ENCODE results near the gene ILKAP. TPM values are rescaled to one million over a fixed set of nuclear protein-coding genes. Genes with fewer than 3 reads are reported as not detected.

ILKAP gene
- total RNA-seq, 1 experiment from 2014 or later, result 19.5 TPM

GRCh38 chr2:238137885-238138284 is 65.6 kb downstream of the ILKAP start:
- no peak for DNase-seq (ENCODE audit: low read depth)

DNA sequence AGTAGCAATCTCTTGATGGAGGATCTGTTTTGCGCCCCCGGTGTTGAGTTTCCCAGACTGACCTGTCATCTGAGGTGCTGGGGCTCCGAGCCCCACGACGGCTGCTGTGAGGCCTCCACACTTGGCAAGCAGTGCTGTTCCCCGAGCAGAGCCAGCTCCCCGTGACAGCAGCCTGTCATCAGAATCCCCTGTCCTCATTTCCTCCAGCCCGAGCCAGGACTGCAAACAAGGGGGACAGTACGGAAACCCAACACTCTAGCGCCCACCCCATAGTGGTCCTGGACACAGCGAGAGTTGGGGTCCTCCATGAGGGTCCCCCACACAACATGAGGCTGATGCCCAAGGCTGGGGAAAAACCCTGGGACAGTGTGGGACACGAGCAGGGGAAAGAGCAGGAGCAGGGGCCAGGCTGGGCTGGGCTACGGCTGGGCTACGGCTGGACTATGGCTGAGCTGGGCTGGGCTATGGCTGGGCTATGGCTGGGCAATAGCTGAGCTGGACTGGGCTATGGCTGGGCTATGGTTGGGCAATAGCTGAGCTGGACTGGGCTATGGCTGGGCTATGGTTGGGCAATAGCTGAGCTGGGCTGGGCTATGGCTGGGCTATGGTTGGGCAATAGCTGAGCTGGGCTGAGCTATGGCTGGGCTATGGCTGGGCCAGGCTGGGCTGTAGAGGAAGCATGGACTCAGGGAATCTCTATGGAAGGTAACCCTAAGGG is 66.5 kb downstream of the ILKAP start:
- DNase-seq (ENCODE audit: low read depth), result peak; percentile 34

DNA sequence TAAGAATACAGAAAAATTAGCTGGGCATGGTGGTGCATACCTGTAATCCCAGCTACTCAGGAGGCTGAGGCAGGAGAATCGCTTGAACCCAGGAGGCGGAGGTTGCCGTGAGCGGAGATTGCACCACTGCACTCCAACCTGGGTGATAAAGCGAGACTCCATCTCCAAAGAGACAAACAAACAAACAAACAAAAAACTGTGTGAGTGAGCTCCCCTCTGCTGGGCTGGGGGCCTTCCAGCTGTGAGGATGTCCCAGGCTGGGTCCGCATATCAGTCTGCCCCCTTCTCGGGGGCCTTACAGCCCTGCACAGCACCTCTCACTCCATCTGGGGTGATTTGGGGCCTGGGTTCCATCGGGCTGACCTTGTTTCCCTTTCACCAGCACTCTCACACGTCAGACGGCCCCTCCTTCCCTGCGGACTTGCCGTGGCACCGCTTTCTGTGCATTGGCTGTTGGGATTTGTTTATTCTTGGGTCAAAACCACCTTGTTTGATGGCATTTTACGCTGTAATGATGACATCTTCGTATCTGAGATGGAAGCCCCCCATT is 67.8 kb downstream of the ILKAP start:
- no peak for DNase-seq (ENCODE audit: low read depth)

GRCh38 chr2:238134393-238134785 is 69.1 kb downstream of the ILKAP start:
- DNase-seq (ENCODE audit: low read depth), result no peak

- DNase-seq (ENCODE audit: low read depth), result no peak
Observed at GRCh38 chr2:238133499-238134392, 69.7 kb downstream of the ILKAP start.

DNA sequence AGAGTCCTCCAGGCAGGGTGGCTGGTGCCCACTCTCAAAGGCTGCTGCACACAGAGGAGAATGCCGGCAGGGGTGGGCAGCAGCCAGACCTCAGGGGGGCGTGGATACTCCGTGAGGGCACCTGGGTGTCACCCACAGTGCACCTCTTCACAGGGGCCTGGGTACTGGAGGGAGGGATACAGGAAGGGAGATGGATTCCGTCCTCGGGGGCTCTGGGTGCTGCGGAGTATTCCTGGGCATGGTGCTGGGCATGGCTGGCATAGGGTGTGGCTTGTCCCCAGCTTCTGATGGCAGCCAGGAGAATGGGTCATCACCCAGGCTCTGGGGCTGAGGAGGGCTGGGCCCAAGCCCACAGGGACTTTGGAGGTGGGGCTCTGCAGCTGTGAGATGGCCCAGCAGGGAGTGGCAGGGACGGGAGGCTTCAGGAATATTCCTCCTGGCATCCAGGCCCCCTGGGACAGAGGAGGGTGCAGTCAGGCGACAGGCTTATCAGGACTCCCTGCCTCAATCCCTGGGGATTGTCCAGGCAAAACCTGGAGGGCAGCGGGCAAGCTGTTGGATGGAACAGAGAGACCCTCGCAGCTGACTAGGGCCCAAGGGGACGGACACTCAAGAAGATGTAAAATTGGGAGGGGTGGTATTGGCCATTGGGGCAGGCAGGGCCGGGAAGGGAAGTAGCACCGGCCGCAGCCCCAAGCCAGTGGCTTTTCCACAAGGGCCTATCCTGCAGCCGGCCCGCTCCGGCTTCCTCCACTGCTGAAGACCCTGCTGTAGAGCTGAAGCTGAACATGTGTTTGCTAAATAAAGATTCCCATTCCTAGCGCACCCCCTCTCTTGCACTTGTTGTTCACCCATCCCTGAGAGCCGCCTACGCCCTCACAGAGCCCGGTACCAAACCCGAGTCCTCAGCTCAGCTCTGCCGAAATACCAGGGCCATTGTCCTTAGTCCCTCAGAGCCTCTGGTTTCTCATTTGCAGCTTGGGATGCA is 70.7 kb downstream of the ILKAP start:
- DNase-seq (ENCODE audit: low read depth), result no peak

- DNase-seq (ENCODE audit: low read depth), result no peak
Observed at GRCh38 chr2:238131761-238132462, 71.6 kb downstream of the ILKAP start.

DNA sequence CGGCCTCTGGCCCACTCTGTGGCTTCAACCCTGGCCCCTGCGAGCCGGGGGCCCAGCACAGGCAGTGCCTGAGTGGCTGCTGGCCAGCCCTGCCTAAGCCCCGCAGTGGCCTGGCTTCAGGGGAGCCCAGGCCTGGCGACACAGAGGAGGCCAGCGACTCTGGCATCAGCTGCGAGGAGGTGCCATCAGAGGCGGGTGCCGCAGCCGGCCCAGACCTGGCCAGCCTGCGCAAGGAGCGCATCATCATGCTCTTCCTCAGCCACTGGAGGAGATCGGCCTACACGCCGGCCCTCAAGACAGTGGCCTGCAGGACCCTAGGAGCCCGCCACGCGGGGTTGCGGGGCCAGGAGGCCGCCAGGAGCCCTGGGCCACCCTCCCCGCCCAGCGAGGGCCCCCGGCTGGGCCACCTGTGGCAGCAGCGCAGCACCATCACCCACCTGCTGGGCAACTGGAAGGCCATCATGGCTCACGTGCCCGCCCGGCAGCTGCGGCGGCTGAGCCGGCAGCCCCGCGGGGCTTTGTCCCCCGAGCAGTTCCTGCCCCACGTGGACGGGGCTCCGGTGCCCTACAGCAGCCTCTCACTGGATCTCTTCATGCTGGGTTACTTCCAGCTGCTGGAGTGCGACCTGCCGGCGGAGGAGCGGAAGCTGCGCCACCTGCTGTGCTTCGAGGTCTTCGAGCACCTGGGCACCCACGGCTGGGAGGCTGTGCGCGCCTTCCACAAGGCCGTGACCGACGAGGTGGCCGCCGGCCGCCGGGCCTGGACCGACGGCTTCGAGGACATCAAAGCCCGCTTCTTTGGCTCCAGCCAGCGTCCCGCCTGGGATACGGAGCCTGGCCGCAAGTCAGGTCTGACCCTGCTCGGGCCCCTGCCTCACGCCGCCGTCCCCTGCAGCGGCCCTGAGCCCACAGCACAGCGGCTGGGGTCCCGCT is 72.5 kb downstream of the ILKAP start:
- no peak for DNase-seq (ENCODE audit: low read depth)

DNA sequence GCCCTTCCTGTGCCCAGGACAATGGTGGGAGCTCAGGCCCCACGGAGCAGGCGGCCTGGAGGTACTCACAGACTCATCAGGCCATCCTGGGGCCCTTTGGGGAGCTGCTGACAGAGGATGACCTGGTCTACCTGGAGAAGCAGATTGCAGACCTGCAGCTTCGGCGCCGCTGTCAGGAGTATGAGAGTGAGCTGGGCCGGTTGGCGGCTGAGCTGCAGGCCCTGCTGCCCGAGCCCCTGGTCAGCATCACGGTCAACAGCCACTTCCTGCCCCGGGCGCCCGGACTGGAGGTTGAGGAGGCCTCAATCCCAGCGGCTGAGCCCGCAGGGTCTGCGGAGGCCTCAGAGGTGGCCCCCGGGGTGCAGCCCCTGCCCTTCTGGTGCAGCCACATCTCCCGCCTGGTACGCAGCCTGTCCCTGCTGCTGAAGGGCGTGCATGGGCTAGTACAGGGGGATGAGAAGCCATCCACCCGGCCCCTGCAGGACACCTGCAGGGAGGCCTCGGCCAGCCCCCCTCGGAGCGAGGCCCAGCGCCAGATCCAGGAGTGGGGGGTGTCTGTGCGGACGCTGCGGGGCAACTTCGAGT is 73.3 kb downstream of the ILKAP start:
- no peak for DNase-seq (ENCODE audit: low read depth)

DNA sequence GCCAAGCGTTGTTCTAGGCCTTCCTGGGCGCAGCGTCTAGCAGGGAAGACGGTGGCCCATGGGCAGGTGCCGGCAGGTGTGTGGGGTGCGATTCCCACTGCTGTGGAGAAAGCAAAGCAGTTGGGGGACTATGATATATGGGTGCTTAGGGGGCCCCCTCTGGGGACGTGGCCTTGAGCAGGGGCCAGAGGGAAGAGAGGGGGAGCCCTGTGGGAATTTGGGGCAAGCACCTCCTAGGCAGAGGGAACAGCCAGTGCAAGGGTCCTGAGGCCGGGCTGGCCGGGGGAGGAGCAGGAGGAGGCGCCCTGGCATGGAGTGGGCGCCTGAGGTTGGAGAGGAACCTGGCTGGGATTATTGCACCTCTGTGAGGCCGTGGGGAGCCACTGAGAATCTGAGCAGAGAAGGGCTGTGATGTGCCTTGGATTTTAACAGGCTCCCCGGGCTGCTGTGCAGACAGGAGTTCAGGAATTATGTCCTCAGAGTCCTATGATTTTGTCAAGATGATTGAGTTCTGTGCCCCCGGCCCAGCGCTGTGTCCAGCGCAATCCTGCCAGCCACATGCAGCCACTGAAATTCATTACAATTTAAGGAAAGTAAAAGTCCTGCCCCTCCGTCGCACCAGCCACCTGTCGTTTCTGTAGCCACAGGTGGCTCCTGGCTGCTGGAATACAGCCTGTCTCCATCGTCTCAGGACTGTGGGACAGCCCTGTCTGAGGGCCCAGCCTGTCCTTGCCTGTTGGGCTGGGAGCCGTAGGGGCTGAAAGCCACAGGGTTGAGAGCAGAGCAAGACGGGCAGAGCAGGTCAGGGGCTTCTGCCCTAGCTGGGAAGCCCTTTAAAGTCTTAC is 74.1 kb downstream of the ILKAP start:
- DNase-seq (ENCODE audit: low read depth), result no peak

- DNase-seq (ENCODE audit: low read depth), result no peak
Observed at GRCh38 chr2:238128534-238129001, 74.9 kb downstream of the ILKAP start.

DNA sequence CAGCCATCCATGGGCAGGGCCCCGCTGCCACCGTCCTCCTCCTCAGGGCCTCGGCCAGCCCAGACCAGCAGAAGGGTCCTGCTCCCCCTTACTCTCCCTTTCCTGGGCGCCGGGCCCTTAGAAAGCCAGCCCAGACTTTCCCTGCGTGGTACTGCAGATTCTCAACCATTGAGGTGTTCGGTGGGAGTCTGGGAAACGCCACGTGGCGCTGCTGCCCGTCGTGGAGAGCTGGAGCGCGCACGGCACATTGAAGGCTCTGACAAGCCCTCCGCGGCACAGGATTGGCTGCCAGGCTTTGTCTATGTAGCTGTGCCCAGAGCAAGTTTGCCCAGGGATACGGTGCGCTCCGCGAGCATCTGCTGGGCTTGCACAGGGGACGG is 75.4 kb downstream of the ILKAP start:
- DNase-seq (ENCODE audit: low read depth), result no peak

GRCh38 chr2:238127165-238128060 is 76.1 kb downstream of the ILKAP start:
- no peak for DNase-seq (ENCODE audit: low read depth)

DNA sequence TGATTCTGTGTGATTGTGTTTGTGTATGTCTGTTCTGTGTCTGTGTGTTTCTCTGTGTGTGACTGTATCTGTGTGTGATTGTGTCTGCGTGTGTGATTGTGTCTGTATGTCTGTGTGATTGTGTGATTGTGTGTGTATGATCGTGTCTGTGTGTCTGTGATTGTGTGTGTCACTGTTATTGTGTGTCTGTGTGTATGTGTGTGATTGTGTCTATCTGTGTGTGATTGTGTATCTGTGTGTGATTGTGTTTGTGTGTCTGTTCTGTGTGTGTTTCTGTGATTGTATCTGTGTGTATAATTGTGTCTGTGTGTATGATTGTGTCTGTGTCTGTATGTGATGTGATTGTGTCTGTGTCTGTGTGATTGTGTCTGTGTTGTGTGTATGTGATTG is 76.7 kb downstream of the ILKAP start:
- DNase-seq (ENCODE audit: low read depth), result no peak

- DNase-seq (ENCODE audit: low read depth), result no peak
Observed at GRCh38 chr2:238126338-238126737, 77.2 kb downstream of the ILKAP start.

DNA sequence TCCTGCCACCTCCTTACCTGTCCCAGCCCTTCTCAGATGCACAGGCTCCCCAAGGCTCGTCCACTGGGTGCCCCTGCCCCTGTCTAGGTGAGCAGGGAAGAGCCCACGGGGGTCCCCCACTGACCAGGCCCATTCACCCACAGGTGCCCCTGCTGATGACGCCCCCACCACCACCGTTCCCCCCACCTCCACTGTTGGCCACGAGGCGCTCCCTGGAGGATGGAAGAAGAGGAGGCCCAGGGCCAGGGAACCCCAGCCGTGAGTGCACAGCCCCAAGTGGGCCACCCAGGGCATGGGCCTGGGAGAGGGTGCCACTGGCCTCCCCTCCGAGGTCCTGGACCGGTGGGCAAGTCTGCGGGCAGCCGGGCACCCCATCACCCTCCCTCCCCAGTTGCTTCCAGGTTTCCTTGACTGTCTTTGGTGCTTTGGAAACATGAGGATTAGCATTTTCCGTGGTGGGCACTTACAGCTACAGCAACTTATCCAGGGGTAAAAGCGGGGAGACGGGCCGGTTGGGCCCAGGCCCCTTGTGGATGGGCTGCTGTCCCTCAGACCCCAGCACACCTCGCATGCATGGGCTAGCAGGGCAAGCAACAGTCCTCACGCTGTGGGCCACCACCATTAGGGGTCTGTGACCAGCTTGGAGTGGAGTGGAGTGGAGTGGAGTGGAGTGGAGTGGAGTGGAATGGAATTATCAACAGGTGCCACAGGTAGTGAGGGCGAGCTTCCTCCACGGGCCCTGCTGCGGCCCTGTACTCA is 78.2 kb downstream of the ILKAP start:
- DNase-seq (ENCODE audit: low read depth), result no peak

Data from M059J (cell line).